Spleen (tissue), 11 donors: ENCODE data around the gene SLC2A6. TPM values are rescaled to one million over a fixed set of nuclear protein-coding genes. Genes with fewer than 3 reads are reported as not detected.

Source experiments
- DNase-seq: peaks from one replicate; pipeline ENCODE4 v3.0.0-alpha.2; 2020
- H3K27ac ChIP-seq, 8 donors: fragments of 200-600 bp; sonication (generic) in 7 of 8; 1 replicate in 4 of 8; 2 replicates in 4 of 8; pipeline versions ENCODE4 v1.5.0 to v1.8.0; 2016 to 2021; ENCODE audit warnings: inconsistent platforms in 4 of 8, mild to moderate bottlenecking in 4 of 8, moderate library complexity in 1 of 8
- H3K27me3 ChIP-seq, 7 donors: fragments of 200-600 bp; sonication (generic) in 6 of 7; replicated peaks in 1 of 7; 1 replicate in 4 of 7; 2 replicates in 3 of 7; pipeline versions ENCODE4 v1.5.0 to v1.8.0; 2016 to 2021; ENCODE audit warnings: inconsistent platforms in 3 of 7, mild to moderate bottlenecking in 1 of 7
- H3K36me3 ChIP-seq, 6 donors: fragments of 200-600 bp; sonication (generic) in 5 of 6; 1 replicate in 4 of 6; 2 replicates in 2 of 6; pipeline versions ENCODE4 v1.5.0 to v1.8.0; 2016 to 2021; ENCODE audit warnings: inconsistent platforms in 2 of 6
- H3K4me1 ChIP-seq, 6 donors: fragments of 200-600 bp; sonication (generic) in 5 of 6; 1 replicate in 3 of 6; 2 replicates in 3 of 6; pipeline versions ENCODE4 v1.5.0 to v1.8.0; 2016 to 2021; ENCODE audit warnings: inconsistent platforms in 3 of 6
- H3K4me3 ChIP-seq, 8 donors: fragments of 200-600 bp; sonication (generic) in 7 of 8; 1 replicate in 4 of 8; 2 replicates in 4 of 8; pipeline versions ENCODE4 v1.5.0 to v1.8.0; 2016 to 2021; ENCODE audit warnings: inconsistent platforms in 4 of 8, mild to moderate bottlenecking in 4 of 8, moderate library complexity in 2 of 8
- H3K9me3 ChIP-seq, 8 donors: fragments of 200-600 bp; sonication (generic) in 7 of 8; 1 replicate in 4 of 8; 2 replicates in 4 of 8; pipeline versions ENCODE4 v1.5.0 to v1.8.0; 2016 to 2021; ENCODE audit warnings: inconsistent platforms in 4 of 8
- POLR2A ChIP-seq, 3 donors: fragments of 450-650 bp; IDR thresholded peaks; one replicate each; pipeline ENCODE4 v1.5.1; 2017; ENCODE audit warnings: antibody characterized with exemption in 3 of 3, mild to moderate bottlenecking in 1 of 3
- POLR2AphosphoS5 ChIP-seq, 3 donors: sonication (generic); formaldehyde crosslinking; IDR thresholded peaks; one replicate each; pipeline ENCODE4 v1.5.1; 2017; ENCODE audit warnings: antibody characterized with exemption in 3 of 3
- WGBS, 5 donors: extraction: QIAGEN DNeasy Blood & Tissue Kit in 3 of 5; methylation state at CpG; one replicate each; pipeline versions ENCODE4 v1.1.5 to v1.1.7; 2013 to 2018; 5-methylcytosine and 5-hydroxymethylcytosine counted together
- intact Hi-C: fragments of 100-400 bp; cut with DNase I; formaldehyde crosslinking; loops from one replicate; pipeline ENCODE4 v1.15.0; 2023; ENCODE audit warnings: low total_unique reads
- polyA plus RNA-seq, 3 donors: library from polyadenylated mRNA; stranded (reverse); fragments of 200-250 nt; gene quantifications; one replicate each; pipeline ENCODE4 v1.2.1, GENCODE V29; 2013
- total RNA-seq, 7 donors: library from RNA; depleted of rRNA in 3 of 7; stranded (reverse); fragments of >200 nt in 3 of 7; fragmentation: NEBNext Ultra II Directional in 4 of 7; extraction: Animal tissue kit (Norgen Biotek cat#: 25700) in 4 of 7; gene quantifications; one replicate each; pipeline versions ENCODE4 v1.1.0 to v1.2.1, GENCODE V29; 2016 to 2021
- TF ChIP-seq, protein P1 (sequence below), 11 experiments: fragments of 200-600 bp in 7 of 11; fragments of 450-650 bp in 4 of 11; sonication (generic) in 4 of 11; IDR thresholded peaks in 8 of 11; conservative IDR thresholded peaks in 3 of 11; 1 replicate in 7 of 11; 2 replicates in 4 of 11; pipeline versions ENCODE4 v1.4.0 to v1.8.0; 2016 to 2021; ENCODE audit warnings: antibody characterized with exemption in 11 of 11, inconsistent platforms in 4 of 11, mild to moderate bottlenecking in 1 of 11
- donor health status: healthy with polysubstance abuse.
- donor health status: DM: no; HTN: no; CAD: no; lungs with moderate emphysema.
- donor health status: DM: no; HTN: no; CAD: no.
- donor health status: Bipolar disorder and iron deficiency.
- donor health status: healthy.
- donor health status: DM: no; HTN: no; CAD: no.
- donor health status: DM: yes; HTN: yes; CAD: no.

The SLC2A6 gene
- total and polyA plus RNA-seq, 10 donors: 15.4 to 35.0 (median 21.9) TPM

DNA sequence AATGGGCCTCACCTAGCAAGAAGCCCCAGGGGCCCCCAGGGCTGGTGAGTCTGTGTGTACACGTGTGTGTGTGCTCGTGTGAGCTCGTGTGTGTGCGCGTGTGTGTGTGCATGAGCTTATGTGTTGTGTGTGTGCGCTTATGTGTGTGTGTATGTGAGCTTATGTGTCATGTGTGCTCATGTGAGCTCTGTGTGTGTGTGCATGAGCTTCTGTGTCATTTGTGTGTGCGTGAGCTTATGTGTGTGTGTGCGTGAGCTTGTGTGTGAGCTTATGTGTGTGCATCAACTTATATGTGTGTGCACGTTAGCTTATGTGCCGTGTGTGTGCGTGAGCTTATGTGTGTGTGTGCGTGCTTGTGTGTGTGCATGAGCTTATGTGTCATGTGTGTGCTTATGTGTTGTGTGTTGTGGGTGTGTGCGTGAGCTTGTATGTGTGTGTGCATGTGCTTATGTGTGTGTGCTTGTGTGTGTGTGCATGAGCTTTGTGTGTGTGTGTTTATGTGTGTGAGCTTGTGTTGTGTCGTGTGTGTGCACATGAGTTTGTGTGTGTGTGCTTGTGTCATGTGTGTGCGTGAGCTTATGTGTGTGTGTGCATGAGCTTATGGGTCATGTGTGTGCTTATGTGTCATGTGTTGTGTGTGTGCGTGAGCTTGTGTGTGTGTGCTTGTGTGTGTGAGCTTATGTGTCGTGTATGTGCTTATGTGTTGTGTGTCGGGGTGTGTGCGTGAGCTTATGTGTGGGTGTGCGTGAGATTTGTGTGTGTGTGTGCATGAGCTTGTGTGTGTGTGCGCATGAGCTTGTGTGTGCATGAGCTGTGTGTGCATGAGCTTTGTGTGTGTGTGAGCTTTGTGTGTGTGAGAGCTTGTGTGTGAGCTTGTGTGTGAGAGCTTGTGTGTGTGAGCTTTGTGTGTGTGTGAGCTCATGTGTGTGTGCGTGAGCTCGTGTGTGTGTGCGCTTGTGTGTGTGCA lies 16.7 kb upstream of the SLC2A6 start:
- H3K4me1 ChIP-seq: peaks cover 0 to 27% (median 14%) of the 10 kb centered on the region in 6 donors
- no peaks in the 10 kb centered on the region for H3K36me3 ChIP-seq
- DNase-seq: no peak
- H3K4me3 ChIP-seq: no peak overlapping the region
- H3K27ac ChIP-seq: no peak overlapping the region
- H3K9me3 ChIP-seq: no peaks in the 10 kb centered on the region
- no peak for TF ChIP-seq POLR2A (IDR thresholded peaks at IDR 0.05)
- 95 to 97% (median 96%) methylated on average over 24 of the region's 24 CpGs for WGBS, 5 donors
- intact Hi-C loops: no loop called here
- H3K27me3 ChIP-seq: peaks cover 0 to 24% (median 0%) of the 10 kb centered on the region in 7 donors

DNA sequence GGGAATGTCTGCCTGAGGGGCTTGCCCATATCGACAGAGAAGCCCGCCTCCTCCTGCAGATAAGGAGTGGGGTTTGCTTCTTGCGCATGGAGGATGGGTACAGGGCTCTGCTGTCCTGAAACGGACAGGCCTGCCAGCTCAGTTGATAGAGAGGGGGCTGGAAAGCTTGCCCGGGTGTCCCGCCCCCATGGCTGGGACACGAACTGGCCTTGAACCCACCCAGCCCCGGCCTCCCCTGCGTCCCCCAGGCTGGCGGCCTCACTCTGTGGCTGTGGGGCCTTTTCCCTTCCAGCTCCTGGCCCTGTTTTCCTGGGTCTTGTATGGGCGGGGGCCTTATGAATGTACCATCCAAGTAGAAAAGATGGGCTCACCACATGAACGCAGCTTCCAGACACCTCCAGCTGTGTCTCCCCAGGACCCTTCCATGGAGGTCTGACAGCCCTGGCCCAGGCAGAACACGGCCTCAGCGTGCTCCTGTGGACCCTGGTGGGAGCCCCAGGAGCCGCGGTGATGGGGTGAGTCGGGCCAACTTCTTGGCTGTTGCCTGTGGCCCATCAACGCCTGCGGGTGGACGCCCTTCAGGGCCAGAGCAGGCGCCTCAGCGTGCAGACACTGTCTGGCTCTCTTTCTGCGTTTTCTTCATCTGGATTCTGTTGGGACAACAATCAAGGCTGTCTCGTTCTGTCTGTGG lies 15.9 kb upstream of the SLC2A6 start:
- no peak for DNase-seq
- Histone ChIP-seq H3K27ac (peak overlapping the region in 1 of 8 donors; percentile 78), H3K36me3 (no peaks in the 10 kb centered on the region), H3K9me3 (no peaks in the 10 kb centered on the region), H3K27me3 (peaks cover 0 to 32% (median 0%) of the 10 kb centered on the region in 7 donors), H3K4me3 (no peak overlapping the region), H3K4me1 (peaks cover 0 to 27% (median 14%) of the 10 kb centered on the region in 6 donors)
- intact Hi-C loops: no loop called here
- WGBS, 5 donors: 83 to 92% (median 91%) methylated on average over 22 to 24 of the region's 24 CpGs
- TF ChIP-seq POLR2AphosphoS5 (IDR thresholded peaks at IDR 0.05) (no peak), POLR2A (IDR thresholded peaks at IDR 0.05) (no peak)
- TF ChIP-seq, protein P1, sequence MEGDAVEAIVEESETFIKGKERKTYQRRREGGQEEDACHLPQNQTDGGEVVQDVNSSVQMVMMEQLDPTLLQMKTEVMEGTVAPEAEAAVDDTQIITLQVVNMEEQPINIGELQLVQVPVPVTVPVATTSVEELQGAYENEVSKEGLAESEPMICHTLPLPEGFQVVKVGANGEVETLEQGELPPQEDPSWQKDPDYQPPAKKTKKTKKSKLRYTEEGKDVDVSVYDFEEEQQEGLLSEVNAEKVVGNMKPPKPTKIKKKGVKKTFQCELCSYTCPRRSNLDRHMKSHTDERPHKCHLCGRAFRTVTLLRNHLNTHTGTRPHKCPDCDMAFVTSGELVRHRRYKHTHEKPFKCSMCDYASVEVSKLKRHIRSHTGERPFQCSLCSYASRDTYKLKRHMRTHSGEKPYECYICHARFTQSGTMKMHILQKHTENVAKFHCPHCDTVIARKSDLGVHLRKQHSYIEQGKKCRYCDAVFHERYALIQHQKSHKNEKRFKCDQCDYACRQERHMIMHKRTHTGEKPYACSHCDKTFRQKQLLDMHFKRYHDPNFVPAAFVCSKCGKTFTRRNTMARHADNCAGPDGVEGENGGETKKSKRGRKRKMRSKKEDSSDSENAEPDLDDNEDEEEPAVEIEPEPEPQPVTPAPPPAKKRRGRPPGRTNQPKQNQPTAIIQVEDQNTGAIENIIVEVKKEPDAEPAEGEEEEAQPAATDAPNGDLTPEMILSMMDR (IDR thresholded peaks at IDR 0.05 in 8 of 11, conservative IDR thresholded peaks at IDR 0.05 in 3 of 11): no peak

DNA sequence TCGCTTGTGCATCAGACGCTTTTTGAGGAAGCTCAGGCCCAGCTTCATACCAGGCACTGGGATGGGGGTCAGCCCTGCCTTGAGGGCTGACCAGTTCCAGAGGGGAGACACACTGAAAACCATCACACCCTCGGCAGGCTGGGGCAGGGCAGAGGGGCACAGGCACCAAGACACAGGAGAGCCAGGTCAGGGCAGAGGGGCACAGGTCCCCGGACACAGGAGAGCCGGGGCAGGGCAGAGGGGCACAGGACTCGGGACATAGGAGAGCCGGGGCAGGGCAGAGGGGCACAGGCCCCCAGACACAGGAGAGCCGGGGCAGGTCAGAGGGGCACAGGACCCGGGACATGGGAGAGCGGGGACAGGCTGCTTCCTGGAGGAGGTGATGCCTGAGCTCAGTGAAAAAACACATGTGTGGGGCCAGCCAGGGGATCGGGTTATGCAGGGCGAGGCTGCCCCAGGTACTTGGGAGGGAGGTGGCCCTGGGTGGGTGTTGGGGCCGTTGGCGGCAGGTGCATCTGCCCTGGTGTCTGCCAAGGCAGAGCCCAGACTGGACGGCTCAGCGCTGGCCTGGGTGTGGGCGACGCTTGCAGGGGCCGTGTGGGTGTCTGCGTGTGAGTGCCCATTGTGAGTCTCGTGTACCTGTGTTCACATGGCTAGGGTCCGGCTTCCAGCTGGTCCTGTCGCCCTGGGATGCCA lies 15.1 kb upstream of the SLC2A6 start:
- DNase-seq: no peak
- Histone ChIP-seq H3K4me1 (peaks cover 0 to 27% (median 14%) of the 10 kb centered on the region in 6 donors), H3K27ac (peak overlapping the region in 5 of 8 donors; percentile 57 to 79 (median 77)), H3K27me3 (peaks cover 0 to 38% (median 0%) of the 10 kb centered on the region in 7 donors), H3K36me3 (no peaks in the 10 kb centered on the region), H3K9me3 (no peaks in the 10 kb centered on the region), H3K4me3 (no peak overlapping the region)
- TF ChIP-seq, protein P1 (IDR thresholded peaks at IDR 0.05 in 8 of 11, conservative IDR thresholded peaks at IDR 0.05 in 3 of 11): no peak
- TF ChIP-seq POLR2A (IDR thresholded peaks at IDR 0.05) (no peak), POLR2AphosphoS5 (IDR thresholded peaks at IDR 0.05) (no peak)
- intact Hi-C loops: no loop called here
- 82 to 93% (median 91%) methylated on average over 21 to 23 of the region's 23 CpGs for WGBS, 5 donors

DNA sequence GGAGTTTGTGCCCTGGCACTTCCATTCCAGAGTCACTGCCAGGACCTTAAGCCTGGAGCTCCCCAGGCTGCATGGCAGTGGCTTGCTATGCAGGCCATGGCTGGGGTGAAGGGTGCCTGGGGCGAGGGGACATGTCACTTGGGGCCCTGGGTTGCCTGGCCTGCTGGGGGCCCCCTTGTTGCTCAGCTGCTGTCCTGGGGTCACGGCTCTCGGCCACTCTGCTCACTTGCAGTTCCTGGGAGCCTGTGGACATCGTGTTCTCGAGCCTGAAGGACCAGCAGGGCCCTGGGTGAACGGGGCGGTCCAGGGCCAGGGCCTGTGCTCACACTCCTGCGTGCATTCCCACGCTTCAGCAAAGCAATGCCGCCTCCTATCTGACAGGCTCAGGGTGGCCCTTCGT lies 14.5 kb upstream of the SLC2A6 start:
- intact Hi-C loops: no loop called here
- TF ChIP-seq, protein P1 (IDR thresholded peaks at IDR 0.05 in 8 of 11, conservative IDR thresholded peaks at IDR 0.05 in 3 of 11): no peak
- TF ChIP-seq POLR2AphosphoS5 (IDR thresholded peaks at IDR 0.05): peak; percentile 38 to 79 (median 69)
- peak overlapping the region in 5 of 8 donors; percentile 57 to 79 (median 77) for H3K27ac ChIP-seq
- no peak for DNase-seq
- no peaks in the 10 kb centered on the region for H3K36me3 ChIP-seq
- 67 to 89% (median 80%) methylated on average over 2 to 11 of the region's 11 CpGs for WGBS, 5 donors
- no peak overlapping the region for H3K4me3 ChIP-seq
- peaks cover 0 to 23% (median 8%) of the 10 kb centered on the region in 6 donors for H3K4me1 ChIP-seq
- H3K27me3 ChIP-seq: peaks cover 0 to 40% (median 0%) of the 10 kb centered on the region in 7 donors
- no peaks in the 10 kb centered on the region for H3K9me3 ChIP-seq
